Heart right ventricle (tissue), 16 donors: Measurements from ENCODE around the gene ATXN7L1. TPM values are rescaled to one million over a fixed set of nuclear protein-coding genes. Genes with fewer than 3 reads are reported as not detected.

Experiments used
- ATAC-seq, 8 donors: fragments of 200-7000 bp; cut with Tn5 transposase; one replicate each; pipeline ENCODE4 v1.9.1; 2020; ENCODE audit warnings: mild to moderate bottlenecking in 8 of 8, moderate library complexity in 8 of 8, moderate number of reproducible peaks in 1 of 8
- DNase-seq, 2 donors: peaks; one replicate each; pipeline ENCODE4 v3.0.0-alpha.2; 2020
- H3K27ac ChIP-seq, 10 donors: fragments of 200-600 bp; sonication (generic) in 2 of 10; one replicate each; pipeline versions ENCODE4 v1.5.0 to v1.8.0; 2020 to 2022; ENCODE audit warnings: mild to moderate bottlenecking in 3 of 10
- H3K27me3 ChIP-seq, 7 donors: fragments of 200-600 bp; one replicate each; pipeline ENCODE4 v1.8.0; 2021 to 2022; ENCODE audit warnings: mild to moderate bottlenecking in 2 of 7
- H3K36me3 ChIP-seq, 9 donors: fragments of 200-600 bp; sonication (generic) in 1 of 9; one replicate each; pipeline versions ENCODE4 v1.5.0 to v1.8.0; 2020 to 2022; ENCODE audit warnings: mild to moderate bottlenecking in 2 of 9
- H3K4me1 ChIP-seq, 9 donors: fragments of 200-600 bp; sonication (generic) in 1 of 9; one replicate each; pipeline versions ENCODE4 v1.5.0 to v1.8.0; 2020 to 2022; ENCODE audit warnings: mild to moderate bottlenecking in 4 of 9
- H3K4me3 ChIP-seq, 10 donors: fragments of 200-600 bp; sonication (generic) in 2 of 10; one replicate each; pipeline versions ENCODE4 v1.5.0 to v1.8.0; 2020 to 2022; ENCODE audit warnings: mild to moderate bottlenecking in 7 of 10, moderate library complexity in 2 of 10
- H3K9me3 ChIP-seq, 11 donors: fragments of 200-600 bp in 10 of 11; sonication (generic) in 2 of 11; one replicate each; pipeline versions ENCODE4 v1.5.0 to v1.8.0; 2013 to 2022; ENCODE audit warnings: mild to moderate bottlenecking in 2 of 11, control low read depth in 1 of 11, moderate library complexity in 1 of 11
- WGBS, 2 donors: extraction: QIAGEN DNeasy Blood & Tissue Kit; methylation state at CpG; one replicate each; pipeline ENCODE4 v1.1.7; 2013; ENCODE audit warnings: inconsistent platforms in 1 of 2; 5-methylcytosine and 5-hydroxymethylcytosine counted together
- intact Hi-C, 10 donors: fragments of 100-400 bp; cut with DNase I; formaldehyde crosslinking; loops; one replicate each; pipeline versions ENCODE4 v1.11.1 to v1.14.2; 2022
- polyA plus RNA-seq, 2 donors: library from polyadenylated mRNA; stranded (reverse); fragments of 200-250 nt; gene quantifications; one replicate each; pipeline ENCODE4 v1.2.3, GENCODE V29; 2013
- total RNA-seq, 10 donors: library from RNA; stranded (reverse); fragmentation: NEBNext Ultra II Directional in 3 of 10; extraction: Animal tissue kit (Norgen Biotek cat#: 25700) in 3 of 10; gene quantifications; one replicate each; pipeline versions ENCODE4 v1.2.1 to v1.2.4, GENCODE V29; 2021 to 2023
- TF ChIP-seq, protein P1 (sequence below), 9 donors: fragments of 200-600 bp; sonication (generic) in 2 of 9; IDR thresholded peaks; one replicate each; pipeline versions ENCODE4 v1.5.0 to v1.8.0; 2021 to 2022; ENCODE audit warnings: antibody characterized with exemption in 9 of 9, mild to moderate bottlenecking in 5 of 9, moderate library complexity in 1 of 9
- donor health status: Arrhythmogenic right ventricular cardiomyopathy.
- donor health status: ischemic (EF 13 %, LVEDD 7.1; RV severe dilation, severe dysfunction).
- donor health status: healthy with polysubstance abuse.
- donor health status: DM: no; HTN: yes; CAD: no.
- donor health status: DM: no; HTN: no; CAD: no.
- donor health status: ischemic (EF 25% LVEDD 6.9; RV normal size, moderate dysfunction).
- donor health status: ischemic (EF 25% LVEDD 5.7; RV mildly dilated, moderate dysfunction).
- donor health status: healthy.
- donor health status: DM: yes; HTN: yes; CAD: no.
- donor health status: Ischemic cardiomyopathy.
- donor health status: ischemic (EF 35%, LVEDD 5.7; RV mildly dilated, moderate dysfunction).
- donor health status: nonischemic (EF 11% LVEDD 7.7; RV severe dilation, severe dysfunction).
- donor health status: DM: yes; HTN: yes; CAD: no.
- donor health status: PGD.
- donor health status: ischemic (EF 29% LVEDD 5.4; RV normal size, mild dysfunction).
- donor health status: nonischemic (EF 23%, LVEDD 6.1; RV moderate dilation, normal function).

Gene ATXN7L1
- total and polyA plus RNA-seq, 12 donors = 1.7 to 7.2 (median 5.4) TPM

GRCh38 chr7:105768117-105768516 is 108.3 kb downstream of the ATXN7L1 start:
- no peak overlapping the region for H3K27ac ChIP-seq
- H3K4me1 ChIP-seq = peaks cover 0 to 17% (median 0%) of the 10 kb centered on the region in 9 donors
- ATAC-seq = no peak
- H3K4me3 ChIP-seq = no peak overlapping the region
- H3K27me3 ChIP-seq = no peaks in the 10 kb centered on the region
- intact Hi-C loops = loop anchor here in 8 of 10 donors (10.0 kb wide), 6 partner anchors 107 to 397 kb away; partner anchors contain the start of gene ATXN7L1 (in 4 of the 8)
- TF ChIP-seq, protein P1, sequence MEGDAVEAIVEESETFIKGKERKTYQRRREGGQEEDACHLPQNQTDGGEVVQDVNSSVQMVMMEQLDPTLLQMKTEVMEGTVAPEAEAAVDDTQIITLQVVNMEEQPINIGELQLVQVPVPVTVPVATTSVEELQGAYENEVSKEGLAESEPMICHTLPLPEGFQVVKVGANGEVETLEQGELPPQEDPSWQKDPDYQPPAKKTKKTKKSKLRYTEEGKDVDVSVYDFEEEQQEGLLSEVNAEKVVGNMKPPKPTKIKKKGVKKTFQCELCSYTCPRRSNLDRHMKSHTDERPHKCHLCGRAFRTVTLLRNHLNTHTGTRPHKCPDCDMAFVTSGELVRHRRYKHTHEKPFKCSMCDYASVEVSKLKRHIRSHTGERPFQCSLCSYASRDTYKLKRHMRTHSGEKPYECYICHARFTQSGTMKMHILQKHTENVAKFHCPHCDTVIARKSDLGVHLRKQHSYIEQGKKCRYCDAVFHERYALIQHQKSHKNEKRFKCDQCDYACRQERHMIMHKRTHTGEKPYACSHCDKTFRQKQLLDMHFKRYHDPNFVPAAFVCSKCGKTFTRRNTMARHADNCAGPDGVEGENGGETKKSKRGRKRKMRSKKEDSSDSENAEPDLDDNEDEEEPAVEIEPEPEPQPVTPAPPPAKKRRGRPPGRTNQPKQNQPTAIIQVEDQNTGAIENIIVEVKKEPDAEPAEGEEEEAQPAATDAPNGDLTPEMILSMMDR (IDR thresholded peaks at IDR 0.05) = no peak
- WGBS, 2 donors = 92 to 93% methylated on average over 3 of the region's 3 CpGs
- peaks cover 0 to 8% (median 0%) of the 10 kb centered on the region in 11 donors for H3K9me3 ChIP-seq
- no peak for DNase-seq
- no peaks in the 10 kb centered on the region for H3K36me3 ChIP-seq

- Histone ChIP-seq H3K9me3 (peaks cover 0 to under 1% (median 0%) of the 10 kb centered on the region in 11 donors), H3K27me3 (no peaks in the 10 kb centered on the region), H3K27ac (no peak overlapping the region), H3K4me1 (peaks cover 0 to 13% (median 0%) of the 10 kb centered on the region in 9 donors), H3K4me3 (no peak overlapping the region), H3K36me3 (no peaks in the 10 kb centered on the region)
- DNase-seq (no peak), ATAC-seq (no peak)
- intact Hi-C loops = loop anchor here in 8 of 10 donors (10.0 kb wide), 6 partner anchors 108 to 398 kb away; partner anchors contain the start of gene ATXN7L1 (in 4 of the 8)
- WGBS, 2 donors = 88 to 90% methylated on average over 14 of the region's 14 CpGs
- TF ChIP-seq, protein P1 (IDR thresholded peaks at IDR 0.05) = no peak
Observed at GRCh38 chr7:105766421-105767073, 109.9 kb downstream of the ATXN7L1 start.

DNA sequence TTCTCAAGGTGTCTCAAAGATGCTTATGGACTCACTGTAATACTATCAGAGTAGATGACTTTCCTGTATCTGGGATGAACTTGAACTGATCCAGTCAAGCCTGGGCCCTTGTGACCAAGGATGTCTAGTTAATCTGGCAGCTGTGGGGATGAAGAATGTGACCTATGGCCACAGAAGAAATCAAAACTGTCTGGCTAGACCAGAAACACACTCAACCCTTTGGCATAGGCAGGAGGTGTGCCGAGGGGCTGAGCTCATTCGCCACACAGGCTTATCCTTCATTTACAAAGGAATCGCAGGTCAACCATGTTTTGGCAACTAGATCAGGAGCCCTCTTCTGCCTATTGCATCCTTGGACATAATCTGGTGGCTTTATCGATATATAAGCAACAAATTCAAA is 110.6 kb downstream of the ATXN7L1 start:
- Histone ChIP-seq H3K36me3 (no peaks in the 10 kb centered on the region), H3K9me3 (no peaks in the 10 kb centered on the region), H3K4me1 (peaks cover 0 to 13% (median 0%) of the 10 kb centered on the region in 9 donors), H3K4me3 (no peak overlapping the region), H3K27ac (no peak overlapping the region), H3K27me3 (no peaks in the 10 kb centered on the region)
- intact Hi-C loops = loop anchor here in 8 of 10 donors (10.0 kb wide), 6 partner anchors 109 to 399 kb away; partner anchors contain the start of gene ATXN7L1 (in 4 of the 8)
- 93 to 95% methylated on average over 4 of the region's 4 CpGs for WGBS, 2 donors
- TF ChIP-seq, protein P1 (IDR thresholded peaks at IDR 0.05) = no peak
- ATAC-seq = no peak
- no peak for DNase-seq

- Histone ChIP-seq H3K27ac (no peak overlapping the region), H3K36me3 (no peaks in the 10 kb centered on the region), H3K9me3 (no peaks in the 10 kb centered on the region), H3K4me3 (no peak overlapping the region), H3K4me1 (peaks cover 0 to 18% (median 0%) of the 10 kb centered on the region in 9 donors), H3K27me3 (no peaks in the 10 kb centered on the region)
- TF ChIP-seq, protein P1 (IDR thresholded peaks at IDR 0.05) = no peak
- no peak for DNase-seq
- WGBS, 2 donors = 88 to 90% methylated on average over 2 of the region's 2 CpGs
- no peak for ATAC-seq
- intact Hi-C loops = loop anchor here in 8 of 10 donors (5.0 to 10.0 kb wide), 11 partner anchors 110 to 400 kb away; partner anchors contain the start of gene ATXN7L1 (in 4 of the 8)
Observed at GRCh38 chr7:105764506-105764905, 111.9 kb downstream of the ATXN7L1 start.
